ENCODE results near the gene ALKBH6. TPM values are rescaled to one million over a fixed set of nuclear protein-coding genes. Genes with fewer than 3 reads are reported as not detected.

The ALKBH6 gene
- total RNA-seq, 1 donor from 2014 or later, result 11.8 TPM

GRCh38 chr19:35963514-35963913, 50.5 kb downstream of the ALKBH6 start:
- no peak for DNase-seq
- H3K27ac ChIP-seq (replicated peaks), result no peak overlapping the region
- H3K9me3 ChIP-seq (replicated peaks), result no peaks in the 10 kb centered on the region
- intact Hi-C loops (cut with micrococcal nuclease), result no loop called here
- no peak overlapping the region for H3K4me3 ChIP-seq
- H3K27me3 ChIP-seq (ENCODE audit: low read depth), result peaks cover 80% of the 10 kb centered on the region
- no peak for TF ChIP-seq CTCF (IDR thresholded peaks at IDR 0.05; ENCODE audit: borderline replicate concordance)
- H3K36me3 ChIP-seq, result no peaks in the 10 kb centered on the region
- H3K4me1 ChIP-seq, result peaks cover 11% of the 10 kb centered on the region

- no peaks in the 10 kb centered on the region for H3K36me3 ChIP-seq
- H3K4me3 ChIP-seq, result no peak overlapping the region
- intact Hi-C loops (cut with micrococcal nuclease), result no loop called here
- no peak for DNase-seq
- no peak overlapping the region for H3K27ac ChIP-seq (replicated peaks)
- H3K9me3 ChIP-seq (replicated peaks), result peaks cover 8% of the 10 kb centered on the region
- peaks cover 11% of the 10 kb centered on the region for H3K4me1 ChIP-seq
- no peak for TF ChIP-seq CTCF (IDR thresholded peaks at IDR 0.05; ENCODE audit: borderline replicate concordance)
- H3K27me3 ChIP-seq (ENCODE audit: low read depth), result peaks cover 93% of the 10 kb centered on the region
Measured at GRCh38 chr19:35960432-35960972, 53.5 kb downstream of the ALKBH6 start.

- no peaks in the 10 kb centered on the region for H3K36me3 ChIP-seq
- H3K27me3 ChIP-seq (ENCODE audit: low read depth), result peaks cover 96% of the 10 kb centered on the region
- DNase-seq, result no peak
- peaks cover 11% of the 10 kb centered on the region for H3K4me1 ChIP-seq
- no peak for TF ChIP-seq CTCF (IDR thresholded peaks at IDR 0.05; ENCODE audit: borderline replicate concordance)
- H3K27ac ChIP-seq (replicated peaks), result no peak overlapping the region
- H3K4me3 ChIP-seq, result no peak overlapping the region
- intact Hi-C loops (cut with micrococcal nuclease), result no loop called here
- peaks cover 8% of the 10 kb centered on the region for H3K9me3 ChIP-seq (replicated peaks)
Measured at GRCh38 chr19:35959968-35960320, 54.1 kb downstream of the ALKBH6 start.

Other genes with a start within 250 kb of the ALKBH6 start
- gene ARHGAP33, start 238.6 kb downstream of the ALKBH6 start, total RNA-seq, result 3.8 TPM
- not detected for gene PRODH2, start 201.4 kb downstream of the ALKBH6 start, total RNA-seq
- not detected for gene NPHS1, start 161.7 kb downstream of the ALKBH6 start, total RNA-seq
- not detected for gene KIRREL2, start 157.3 kb downstream of the ALKBH6 start, total RNA-seq
- 23.9 TPM for gene APLP1, start 145.6 kb downstream of the ALKBH6 start, total RNA-seq
- 2.3 TPM for gene NFKBID, start 113.7 kb downstream of the ALKBH6 start, total RNA-seq
- gene HCST, start 111.7 kb downstream of the ALKBH6 start, total RNA-seq, result 2.3 TPM
- gene TYROBP, start 105.9 kb downstream of the ALKBH6 start, total RNA-seq, result 26.2 TPM
- gene LRFN3, start 77.8 kb downstream of the ALKBH6 start, total RNA-seq, result 7.1 TPM
- 10.3 TPM for gene SDHAF1, start 19.0 kb downstream of the ALKBH6 start, total RNA-seq
- 0.58 TPM for gene SYNE4, start 5.4 kb downstream of the ALKBH6 start, total RNA-seq
- 5.4 TPM for gene CLIP3, start 18.7 kb upstream of the ALKBH6 start, total RNA-seq
- gene THAP8, start 40.1 kb upstream of the ALKBH6 start, total RNA-seq, result 4.2 TPM
- gene WDR62, start 40.7 kb upstream of the ALKBH6 start, total RNA-seq, result 17.7 TPM
- gene OVOL3, start 96.9 kb upstream of the ALKBH6 start, total RNA-seq, result not detected
- 130 TPM for gene POLR2I, start 100.7 kb upstream of the ALKBH6 start, total RNA-seq
- gene TBCB, start 101.3 kb upstream of the ALKBH6 start, total RNA-seq, result 94.9 TPM
- gene CAPNS1, start 125.9 kb upstream of the ALKBH6 start, total RNA-seq, result 767 TPM
- gene COX7A1, start 138.2 kb upstream of the ALKBH6 start, total RNA-seq, result 2,839 TPM
- gene ZNF565, start 200.5 kb upstream of the ALKBH6 start, total RNA-seq, result 4.4 TPM
- 30.4 TPM for gene ZNF146, start 200.9 kb upstream of the ALKBH6 start, total RNA-seq